ENCODE data around the gene FOXN1.

FOXN1 gene

DNA sequence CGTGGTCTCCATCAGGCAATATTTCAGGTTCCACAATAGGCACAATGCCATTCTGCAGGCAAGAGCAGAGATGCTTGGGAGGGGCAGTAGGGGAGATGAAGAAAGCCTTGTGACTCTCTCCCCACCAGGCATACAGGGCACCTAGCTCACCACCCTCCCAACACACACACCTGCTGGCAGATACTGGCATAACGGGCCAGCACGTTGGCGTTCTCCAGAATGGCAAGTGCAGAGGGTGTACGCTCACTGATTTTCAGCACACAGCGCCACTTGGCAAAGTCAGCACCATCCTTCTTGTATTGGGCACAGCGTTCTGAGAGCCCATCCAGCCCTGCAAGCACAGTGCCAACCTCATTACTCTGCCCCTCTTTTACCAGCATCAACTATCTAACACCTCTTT lies 68.4 kb downstream of the FOXN1 start:
- H3K27ac ChIP-seq = no peak overlapping the region
- TF ChIP-seq, protein P1, sequence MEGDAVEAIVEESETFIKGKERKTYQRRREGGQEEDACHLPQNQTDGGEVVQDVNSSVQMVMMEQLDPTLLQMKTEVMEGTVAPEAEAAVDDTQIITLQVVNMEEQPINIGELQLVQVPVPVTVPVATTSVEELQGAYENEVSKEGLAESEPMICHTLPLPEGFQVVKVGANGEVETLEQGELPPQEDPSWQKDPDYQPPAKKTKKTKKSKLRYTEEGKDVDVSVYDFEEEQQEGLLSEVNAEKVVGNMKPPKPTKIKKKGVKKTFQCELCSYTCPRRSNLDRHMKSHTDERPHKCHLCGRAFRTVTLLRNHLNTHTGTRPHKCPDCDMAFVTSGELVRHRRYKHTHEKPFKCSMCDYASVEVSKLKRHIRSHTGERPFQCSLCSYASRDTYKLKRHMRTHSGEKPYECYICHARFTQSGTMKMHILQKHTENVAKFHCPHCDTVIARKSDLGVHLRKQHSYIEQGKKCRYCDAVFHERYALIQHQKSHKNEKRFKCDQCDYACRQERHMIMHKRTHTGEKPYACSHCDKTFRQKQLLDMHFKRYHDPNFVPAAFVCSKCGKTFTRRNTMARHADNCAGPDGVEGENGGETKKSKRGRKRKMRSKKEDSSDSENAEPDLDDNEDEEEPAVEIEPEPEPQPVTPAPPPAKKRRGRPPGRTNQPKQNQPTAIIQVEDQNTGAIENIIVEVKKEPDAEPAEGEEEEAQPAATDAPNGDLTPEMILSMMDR (conservative IDR thresholded peaks at IDR 0.05) = no peak; the same call in 1 of the 2 replicates
- no peak for TF ChIP-seq ZFX (IDR thresholded peaks at IDR 0.05)

DNA sequence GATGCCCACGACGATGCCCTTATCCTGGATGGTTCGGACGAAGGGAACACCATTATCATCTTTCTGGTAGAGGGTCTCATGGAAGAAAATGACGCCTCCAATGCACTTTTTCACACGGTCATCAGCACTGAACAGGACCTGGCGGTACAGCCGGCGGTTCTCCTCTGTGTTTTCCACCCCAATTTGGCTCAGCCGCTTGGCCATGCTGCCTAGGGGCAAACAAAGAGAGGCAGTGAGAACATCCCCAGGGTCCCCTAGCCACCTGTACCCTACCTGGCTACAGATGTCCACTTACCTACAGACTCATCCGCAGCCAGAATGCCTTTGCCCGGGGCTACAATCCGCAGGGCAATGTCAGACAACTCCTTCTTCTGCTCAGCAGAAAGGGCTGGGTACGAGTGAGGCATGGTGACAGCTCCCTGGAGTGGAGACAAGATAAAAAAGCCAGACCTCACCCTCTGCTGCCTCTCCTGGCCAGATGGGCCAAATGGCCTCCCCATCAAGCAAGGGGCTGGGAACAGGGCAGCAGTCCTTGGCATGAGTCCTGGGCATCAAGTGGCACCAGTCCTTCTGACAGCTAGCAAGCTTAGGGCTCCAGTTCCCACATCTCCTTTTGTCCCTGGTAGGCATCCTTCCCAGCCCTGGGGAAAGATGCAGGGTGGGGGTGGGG lies 69.1 kb downstream of the FOXN1 start:
- no peak overlapping the region for H3K27ac ChIP-seq
- TF ChIP-seq ZFX (IDR thresholded peaks at IDR 0.05) = no peak
- TF ChIP-seq, protein P1 (conservative IDR thresholded peaks at IDR 0.05) = no peak

DNA sequence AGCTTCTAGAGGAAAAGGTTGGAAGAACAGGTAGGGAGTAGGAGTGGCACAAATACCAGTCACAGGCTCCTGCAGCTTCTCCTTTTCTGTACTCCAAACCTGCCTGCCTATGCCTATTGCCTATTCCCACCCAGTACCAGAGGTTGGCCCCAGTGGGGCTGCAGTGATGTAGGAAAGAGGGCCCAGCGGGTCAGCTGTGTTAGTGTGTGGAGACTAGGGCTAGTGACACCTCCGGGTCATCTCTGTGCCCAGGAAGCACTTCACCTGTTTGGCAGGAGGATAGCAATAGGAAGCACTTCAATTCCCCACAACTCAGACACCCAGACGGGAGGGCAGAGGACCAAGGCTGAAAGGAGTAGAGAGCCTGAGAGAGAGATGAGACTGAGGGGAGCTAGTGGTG lies 69.9 kb downstream of the FOXN1 start:
- peak overlapping the region; percentile 71 for H3K27ac ChIP-seq

- TF ChIP-seq ZFX (IDR thresholded peaks at IDR 0.05) = no peak
- TF ChIP-seq, protein P1 (conservative IDR thresholded peaks at IDR 0.05) = no peak
- H3K27ac ChIP-seq = peak within 1 kb of the TSS; percentile 71
These were observed 70.8 kb downstream of the FOXN1 start, which contains the start of gene ALDOC for GRCh38 chr17:28576758-28577465. Gene ALDOC (minus strand): TSS chr17:28576895. CDS start chr17:28575532, 1,363 bp downstream.

- no peak for TF ChIP-seq ZFX (IDR thresholded peaks at IDR 0.05)
- TF ChIP-seq, protein P1 (conservative IDR thresholded peaks at IDR 0.05) = no peak
- H3K27ac ChIP-seq = peak overlapping the region; percentile 71
These were observed 71.3 kb downstream of the FOXN1 start for GRCh38 chr17:28577466-28577824.

GRCh38 chr17:28578246-28579195 lies 72.4 kb downstream of the FOXN1 start:
- TF ChIP-seq ZFX (IDR thresholded peaks at IDR 0.05) = no peak
- TF ChIP-seq, protein P1 (conservative IDR thresholded peaks at IDR 0.05) = no peak
- H3K27ac ChIP-seq = no peak overlapping the region

- TF ChIP-seq ZFX (IDR thresholded peaks at IDR 0.05) = no peak
- TF ChIP-seq, protein P1 (conservative IDR thresholded peaks at IDR 0.05) = no peak
- no peak overlapping the region for H3K27ac ChIP-seq
These were observed 73.4 kb downstream of the FOXN1 start for GRCh38 chr17:28579526-28579925.

All from C4-2B (cell line).